Endothelial cell of umbilical vein (primary cell): ENCODE measurements around the gene CSNK1G2.

Experiments
- EZH2 ChIP-seq: IDR thresholded peaks from 2 replicates; pipeline ENCODE4 v1.6.1; 2012; ENCODE audit warnings: borderline replicate concordance, low read depth, mild to moderate bottlenecking, moderate library complexity, low read length, inconsistent platforms; ENCODE audit not compliant: severe bottlenecking
- JUN ChIP-seq: IDR thresholded peaks from 2 replicates; pipeline ENCODE4 v1.6.1; 2011; ENCODE audit warnings: borderline replicate concordance, low read depth; ENCODE audit not compliant: insufficient read length, insufficient read depth
- MAX ChIP-seq: IDR thresholded peaks from 2 replicates; pipeline ENCODE4 v1.6.1; 2011; ENCODE audit not compliant: insufficient read depth, insufficient read length
- POLR2A ChIP-seq: IDR thresholded peaks from 2 replicates; pipeline ENCODE4 v1.6.1; 2012; ENCODE audit warnings: low read depth, mild to moderate bottlenecking, control low read depth, low read length
- POLR2AphosphoS5 ChIP-seq: IDR thresholded peaks from 2 replicates; pipeline ENCODE4 v1.6.1; 2012; ENCODE audit warnings: low read depth, mild to moderate bottlenecking, control low read depth, low read length, moderate library complexity; ENCODE audit not compliant: insufficient read depth
- TF ChIP-seq, protein P1 (sequence below), 2 donors: IDR thresholded peaks; 1 replicate in 1 of 2; 2 replicates in 1 of 2; pipeline ENCODE4 v1.5.1; 2011; ENCODE audit warnings: low read length in 2 of 2, mild to moderate bottlenecking in 2 of 2, moderate library complexity in 2 of 2, control low read depth in 1 of 2, inconsistent platforms in 1 of 2, low read depth in 1 of 2; ENCODE audit not compliant: insufficient read depth in 1 of 2; ENCODE audit errors: extremely low read depth in 1 of 2

- TF ChIP-seq, protein P1, sequence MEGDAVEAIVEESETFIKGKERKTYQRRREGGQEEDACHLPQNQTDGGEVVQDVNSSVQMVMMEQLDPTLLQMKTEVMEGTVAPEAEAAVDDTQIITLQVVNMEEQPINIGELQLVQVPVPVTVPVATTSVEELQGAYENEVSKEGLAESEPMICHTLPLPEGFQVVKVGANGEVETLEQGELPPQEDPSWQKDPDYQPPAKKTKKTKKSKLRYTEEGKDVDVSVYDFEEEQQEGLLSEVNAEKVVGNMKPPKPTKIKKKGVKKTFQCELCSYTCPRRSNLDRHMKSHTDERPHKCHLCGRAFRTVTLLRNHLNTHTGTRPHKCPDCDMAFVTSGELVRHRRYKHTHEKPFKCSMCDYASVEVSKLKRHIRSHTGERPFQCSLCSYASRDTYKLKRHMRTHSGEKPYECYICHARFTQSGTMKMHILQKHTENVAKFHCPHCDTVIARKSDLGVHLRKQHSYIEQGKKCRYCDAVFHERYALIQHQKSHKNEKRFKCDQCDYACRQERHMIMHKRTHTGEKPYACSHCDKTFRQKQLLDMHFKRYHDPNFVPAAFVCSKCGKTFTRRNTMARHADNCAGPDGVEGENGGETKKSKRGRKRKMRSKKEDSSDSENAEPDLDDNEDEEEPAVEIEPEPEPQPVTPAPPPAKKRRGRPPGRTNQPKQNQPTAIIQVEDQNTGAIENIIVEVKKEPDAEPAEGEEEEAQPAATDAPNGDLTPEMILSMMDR (IDR thresholded peaks at IDR 0.05; ENCODE audit: extremely low read depth in 1 of 2, insufficient read depth in 1 of 2, low read depth in 1 of 2, low read length in 2 of 2), result no peak
- no peak for TF ChIP-seq POLR2A
- TF ChIP-seq JUN, result no peak
- no peak for TF ChIP-seq EZH2
- TF ChIP-seq POLR2AphosphoS5, result no peak
- TF ChIP-seq MAX, result no peak
Observed at GRCh38 chr19:2022289-2022688, 81.3 kb downstream of the CSNK1G2 start.
